OCI-LY7 (cell line): ENCODE measurements around the gene TRIM50. TPM values are rescaled to one million over a fixed set of nuclear protein-coding genes. Genes with fewer than 3 reads are reported as not detected.

ENCODE experiments used
- BruUV-seq: library from RNA; stranded (reverse); fragments of 400-500 nt; replicated peaks from 2 replicates; lab custom pipeline; 2021; lab: Mats Ljungman, UMichigan
- CTCF ChIA-PET: fragments of 300-600 bp; sonication (Branson Sonifier 250); formaldehyde crosslinking; loops from one replicate; lab custom pipeline; 2022; ENCODE audit warnings: antibody characterized with exemption; ENCODE audit not compliant: unreplicated experiment; lab: Charles Lee
- POLR2A ChIA-PET: fragments of 300-600 bp; sonication (Branson Sonifier 250); formaldehyde crosslinking; loops from one replicate; lab custom pipeline; 2022; ENCODE audit warnings: antibody characterized with exemption; lab: Charles Lee
- DNase-seq: peaks from one replicate; pipeline ENCODE4 v3.0.0-alpha.2; 2015; ENCODE audit warnings: low spot score
- H2AFZ ChIP-seq: fragments of 200-600 bp; sonication (generic), shearing (Covaris generic); 2 replicates; pipeline ENCODE4 v1.6.1; 2014; ENCODE audit warnings: mild to moderate bottlenecking, antibody characterized with exemption, low read length, moderate library complexity
- H3K27ac ChIP-seq: fragments of 200-600 bp; sonication (generic); 2 replicates; pipeline ENCODE4 v1.5.1; 2014; ENCODE audit warnings: mixed run types, low read depth, mild to moderate bottlenecking, moderate library complexity, low read length, inconsistent platforms; ENCODE audit not compliant: poor library complexity, severe bottlenecking
- H3K36me3 ChIP-seq: fragments of 200-600 bp; sonication (generic); 2 replicates; pipeline ENCODE4 v1.6.1; 2014; ENCODE audit warnings: mild to moderate bottlenecking, antibody characterized with exemption, low read length, moderate library complexity, mixed read lengths; ENCODE audit not compliant: insufficient read depth
- H3K4me1 ChIP-seq: fragments of 200-600 bp; sonication (generic); 2 replicates; pipeline ENCODE4 v1.5.1; 2014; ENCODE audit warnings: mild to moderate bottlenecking, low read length; ENCODE audit not compliant: insufficient read depth, poor library complexity, severe bottlenecking
- H3K4me2 ChIP-seq: fragments of 200-600 bp; sonication (generic); 2 replicates; pipeline ENCODE4 v1.6.1; 2014; ENCODE audit warnings: mild to moderate bottlenecking, low read length
- H3K4me3 ChIP-seq: fragments of 200-600 bp; sonication (generic); 2 replicates; pipeline ENCODE4 v1.5.1; 2014; ENCODE audit warnings: mild to moderate bottlenecking, low read depth, low read length; ENCODE audit not compliant: poor library complexity, severe bottlenecking
- H3K79me2 ChIP-seq: fragments of 200-600 bp; sonication (generic); 2 replicates; pipeline ENCODE4 v1.6.1; 2016; ENCODE audit warnings: low read depth, mild to moderate bottlenecking, low read length, moderate library complexity, mixed read lengths; ENCODE audit not compliant: insufficient read depth
- H3K9me2 ChIP-seq: fragments of 200-600 bp; sonication (generic); 2 replicates; pipeline ENCODE4 v1.6.1; 2016; ENCODE audit warnings: mild to moderate bottlenecking, low read length, mixed read lengths; ENCODE audit not compliant: insufficient read depth
- H3K9me3 ChIP-seq: fragments of 200-600 bp; sonication (generic); 2 replicates; pipeline ENCODE4 v1.6.1; 2014; ENCODE audit warnings: mild to moderate bottlenecking, mixed run types, low read length, mixed read lengths
- H4K20me1 ChIP-seq: fragments of 200-600 bp; sonication (generic); 2 replicates; pipeline ENCODE4 v1.6.1; 2014; ENCODE audit warnings: mild to moderate bottlenecking, antibody characterized with exemption, low read length, moderate library complexity, mixed read lengths; ENCODE audit not compliant: insufficient read depth
- EZH2phosphoT487 ChIP-seq: fragments of 200-600 bp; sonication (generic); IDR thresholded peaks from 2 replicates; pipeline ENCODE4 v1.6.1; 2018; ENCODE audit warnings: low read depth, borderline replicate concordance, mild to moderate bottlenecking, mixed run types, antibody characterized with exemption, low read length, moderate library complexity, mixed read lengths
- intact Hi-C: fragments of 100-400 bp; cut with micrococcal nuclease; formaldehyde crosslinking; loops from one replicate; pipeline ENCODE4 v1.10.0; 2022; ENCODE audit not compliant: unreplicated experiment
- total RNA-seq, 2 experiments: library from RNA; depleted of rRNA in 1 of 2; stranded (reverse); fragments of >200 nt in 1 of 2; shearing (Covaris generic) in 1 of 2; gene quantifications; 2 replicates each; pipeline ENCODE4 v1.2.3, GENCODE V29; 2014 to 2022
- TF ChIP-seq, protein P1 (sequence below): fragments of 200-600 bp; sonication (generic); conservative IDR thresholded peaks from 2 replicates; pipeline ENCODE4 v1.5.1; 2014; ENCODE audit warnings: mild to moderate bottlenecking, antibody characterized with exemption, low read length, moderate library complexity, mixed read lengths

TRIM50 gene
- total RNA-seq, 2 experiments from 2014 or later = 0.40 TPM; not detected in 1

DNA sequence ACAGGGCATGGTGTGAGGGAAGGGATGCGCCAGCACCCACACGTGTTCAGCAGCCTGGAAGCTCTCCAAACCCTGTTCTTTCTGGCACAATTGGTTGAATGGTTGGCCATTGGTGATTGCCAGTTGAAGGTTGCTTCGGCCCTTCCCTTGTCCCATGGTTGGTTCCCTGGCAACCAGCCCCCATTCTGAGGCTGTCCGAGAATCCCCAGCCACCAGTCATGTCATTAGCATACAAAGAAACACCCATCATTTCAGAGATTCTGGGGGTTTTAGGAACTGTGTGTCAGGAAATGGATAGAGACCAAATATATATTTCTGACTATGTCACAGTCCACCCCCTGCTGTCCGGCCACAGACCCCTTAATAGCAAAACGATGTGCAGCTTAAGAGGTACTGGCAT, 21.9 kb upstream of the TRIM50 start:
- no peaks in the 10 kb centered on the region for H3K79me2 ChIP-seq
- H4K20me1 ChIP-seq = no peaks in the 10 kb centered on the region
- H3K4me3 ChIP-seq = no peak overlapping the region
- H2AFZ ChIP-seq = no peak overlapping the region
- no peaks in the 10 kb centered on the region for H3K36me3 ChIP-seq
- CTCF ChIA-PET = interaction anchor here (0.6 kb wide), 1 partner anchor 8 kb away, joined by 3 read pairs; no protein-coding TSS in a partner anchor
- no peak overlapping the region for H3K27ac ChIP-seq
- no peak for DNase-seq
- intact Hi-C loops = no loop called here
- H3K4me2 ChIP-seq = no peak overlapping the region
- H3K9me2 ChIP-seq = no peaks in the 10 kb centered on the region
- no TSS peak for BruUV-seq
- TF ChIP-seq EZH2phosphoT487 = no peak
- TF ChIP-seq, protein P1, sequence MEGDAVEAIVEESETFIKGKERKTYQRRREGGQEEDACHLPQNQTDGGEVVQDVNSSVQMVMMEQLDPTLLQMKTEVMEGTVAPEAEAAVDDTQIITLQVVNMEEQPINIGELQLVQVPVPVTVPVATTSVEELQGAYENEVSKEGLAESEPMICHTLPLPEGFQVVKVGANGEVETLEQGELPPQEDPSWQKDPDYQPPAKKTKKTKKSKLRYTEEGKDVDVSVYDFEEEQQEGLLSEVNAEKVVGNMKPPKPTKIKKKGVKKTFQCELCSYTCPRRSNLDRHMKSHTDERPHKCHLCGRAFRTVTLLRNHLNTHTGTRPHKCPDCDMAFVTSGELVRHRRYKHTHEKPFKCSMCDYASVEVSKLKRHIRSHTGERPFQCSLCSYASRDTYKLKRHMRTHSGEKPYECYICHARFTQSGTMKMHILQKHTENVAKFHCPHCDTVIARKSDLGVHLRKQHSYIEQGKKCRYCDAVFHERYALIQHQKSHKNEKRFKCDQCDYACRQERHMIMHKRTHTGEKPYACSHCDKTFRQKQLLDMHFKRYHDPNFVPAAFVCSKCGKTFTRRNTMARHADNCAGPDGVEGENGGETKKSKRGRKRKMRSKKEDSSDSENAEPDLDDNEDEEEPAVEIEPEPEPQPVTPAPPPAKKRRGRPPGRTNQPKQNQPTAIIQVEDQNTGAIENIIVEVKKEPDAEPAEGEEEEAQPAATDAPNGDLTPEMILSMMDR = no peak
- no peaks in the 10 kb centered on the region for H3K9me3 ChIP-seq
- POLR2A ChIA-PET = interaction anchor here (0.6 kb wide), 1 partner anchor 512 kb away, joined by 4 read pairs; no protein-coding TSS in a partner anchor
- peaks cover 9% of the 10 kb centered on the region for H3K4me1 ChIP-seq

DNA sequence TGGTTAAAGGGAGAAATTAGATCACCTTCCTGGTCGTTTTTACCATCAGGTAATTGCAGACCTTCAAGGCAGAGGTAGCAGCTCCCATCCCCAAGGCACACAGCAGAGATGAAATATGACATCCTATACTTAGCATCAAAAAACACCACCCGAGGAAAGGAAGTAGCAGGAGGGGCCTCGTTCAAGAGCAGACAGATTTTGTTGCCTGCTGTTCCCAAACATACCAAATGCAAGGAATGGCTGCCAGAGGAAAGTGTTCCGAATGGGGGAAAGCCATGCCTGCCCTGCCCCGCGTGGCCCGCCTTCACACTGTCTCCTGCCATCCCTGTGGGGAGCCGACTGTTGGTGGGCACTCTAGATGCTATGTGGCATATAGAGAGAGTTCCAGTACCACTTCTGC, 18.1 kb upstream of the TRIM50 start:
- no peak overlapping the region for H3K4me2 ChIP-seq
- H3K4me1 ChIP-seq = peaks cover 9% of the 10 kb centered on the region
- no peak overlapping the region for H3K4me3 ChIP-seq
- no peak overlapping the region for H3K27ac ChIP-seq
- no peaks in the 10 kb centered on the region for H3K36me3 ChIP-seq
- POLR2A ChIA-PET = no interaction called here
- 0 out of 2 replicates have a peak overlapping the region, but pooled peaks have one; percentile 2 for H2AFZ ChIP-seq
- no peak for DNase-seq
- TF ChIP-seq EZH2phosphoT487 = no peak
- TF ChIP-seq, protein P1 = no peak
- intact Hi-C loops = no loop called here
- no peaks in the 10 kb centered on the region for H3K9me3 ChIP-seq
- H3K9me2 ChIP-seq = no peaks in the 10 kb centered on the region
- H4K20me1 ChIP-seq = no peaks in the 10 kb centered on the region
- no peaks in the 10 kb centered on the region for H3K79me2 ChIP-seq
- no TSS peak for BruUV-seq
- CTCF ChIA-PET = no interaction called here

DNA sequence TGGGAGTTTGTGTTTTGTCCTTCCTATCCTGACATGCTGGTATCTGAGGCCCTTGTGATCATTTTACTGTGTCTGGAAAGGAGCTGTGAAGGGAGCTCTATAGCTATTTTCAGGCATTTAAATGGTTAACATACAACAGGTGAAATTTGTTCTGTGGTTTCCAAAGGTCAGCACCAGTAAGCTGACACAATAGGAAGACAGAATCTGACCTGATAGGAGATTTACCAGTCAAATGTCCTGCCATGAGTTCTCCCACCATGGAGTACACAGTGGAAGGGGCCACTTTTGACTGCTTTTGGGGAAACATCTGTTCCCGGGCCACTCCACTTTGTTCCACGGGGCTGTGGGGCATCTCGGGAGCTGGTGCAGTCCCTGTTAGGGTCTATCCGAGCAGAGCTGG, 17.7 kb upstream of the TRIM50 start:
- POLR2A ChIA-PET = no interaction called here
- CTCF ChIA-PET = no interaction called here
- Histone ChIP-seq H3K4me3 (no peak overlapping the region), H3K36me3 (no peaks in the 10 kb centered on the region), H4K20me1 (no peaks in the 10 kb centered on the region), H3K79me2 (no peaks in the 10 kb centered on the region), H3K9me2 (no peaks in the 10 kb centered on the region), H2AFZ (0 out of 2 replicates have a peak overlapping the region, but pooled peaks have one; percentile 2), H3K4me1 (peaks cover 9% of the 10 kb centered on the region), H3K9me3 (no peaks in the 10 kb centered on the region), H3K4me2 (no peak overlapping the region), H3K27ac (no peak overlapping the region)
- intact Hi-C loops = no loop called here
- TF ChIP-seq EZH2phosphoT487 = no peak
- TF ChIP-seq, protein P1 = no peak
- BruUV-seq = no TSS peak
- no peak for DNase-seq
